Measurements from ENCODE around the gene FHOD3. TPM values are rescaled to one million over a fixed set of nuclear protein-coding genes. Genes with fewer than 3 reads are reported as not detected.

Gene FHOD3
- total RNA-seq, 1 experiment from 2014 or later = 22.7 TPM

GRCh38 chr18:36374262-36374661 is 76.7 kb downstream of the FHOD3 start:
- no TSS peak for BruUV-seq (replicated peaks)
- ChIA-PET CTCF (no interaction called here), POLR2A (no interaction called here)
- ATAC-seq (no peak), DNase-seq (ENCODE audit: low read depth, low spot score) (no peak)
- Histone ChIP-seq H3K9me3 (ENCODE audit: control insufficient read depth, insufficient read depth, low read depth, low read length) (no peaks in the 10 kb centered on the region), H3K36me3 (ENCODE audit: control insufficient read depth, insufficient read depth, low read length) (no peaks in the 10 kb centered on the region), H3K4me3 (ENCODE audit: low read depth in 2 of 2, low read length in 2 of 2) (no peak overlapping the region), H3K4me1 (ENCODE audit: control insufficient read depth, insufficient read depth, low read length) (no peaks in the 10 kb centered on the region), H3K27ac (ENCODE audit: low read length) (no peak overlapping the region), H3K27me3 (ENCODE audit: control insufficient read depth, insufficient read depth, low read length) (no peaks in the 10 kb centered on the region)
- TF ChIP-seq CTCF (IDR thresholded peaks at IDR 0.05) (no peak), POLR2AphosphoS5 (IDR thresholded peaks at IDR 0.05; ENCODE audit: low read depth, low read length) (no peak)
- in situ Hi-C loops (cut with HindIII; ENCODE audit: low pct_unique_long_range_greater_than_20kb, low sequenced_read_pairs) = no loop called here
- intact Hi-C loops (cut with micrococcal nuclease; ENCODE audit: unreplicated experiment) = no loop called here

GRCh38 chr18:36375118-36375517 is 77.6 kb downstream of the FHOD3 start:
- Histone ChIP-seq H3K4me3 (ENCODE audit: low read depth in 2 of 2, low read length in 2 of 2) (no peak overlapping the region), H3K27ac (ENCODE audit: low read length) (no peak overlapping the region), H3K4me1 (ENCODE audit: control insufficient read depth, insufficient read depth, low read length) (no peaks in the 10 kb centered on the region), H3K36me3 (ENCODE audit: control insufficient read depth, insufficient read depth, low read length) (no peaks in the 10 kb centered on the region), H3K27me3 (ENCODE audit: control insufficient read depth, insufficient read depth, low read length) (no peaks in the 10 kb centered on the region), H3K9me3 (ENCODE audit: control insufficient read depth, insufficient read depth, low read depth, low read length) (no peaks in the 10 kb centered on the region)
- POLR2A ChIA-PET = no interaction called here
- in situ Hi-C loops (cut with HindIII; ENCODE audit: low pct_unique_long_range_greater_than_20kb, low sequenced_read_pairs) = no loop called here
- no TSS peak for BruUV-seq (replicated peaks)
- no peak for ATAC-seq
- no peak for DNase-seq (ENCODE audit: low read depth, low spot score)
- CTCF ChIA-PET = no interaction called here
- intact Hi-C loops (cut with micrococcal nuclease; ENCODE audit: unreplicated experiment) = no loop called here
- TF ChIP-seq CTCF (IDR thresholded peaks at IDR 0.05) (no peak), REST (IDR thresholded peaks at IDR 0.05; ENCODE audit: insufficient read depth in 1 of 2, low read depth in 2 of 2, low read length in 1 of 2) (no peak)

GRCh38 chr18:36376361-36376760 is 78.8 kb downstream of the FHOD3 start:
- Histone ChIP-seq H3K36me3 (ENCODE audit: control insufficient read depth, insufficient read depth, low read length) (no peaks in the 10 kb centered on the region), H3K9me3 (ENCODE audit: control insufficient read depth, insufficient read depth, low read depth, low read length) (no peaks in the 10 kb centered on the region), H3K4me3 (ENCODE audit: low read depth in 2 of 2, low read length in 2 of 2) (no peak overlapping the region), H3K27me3 (ENCODE audit: control insufficient read depth, insufficient read depth, low read length) (no peaks in the 10 kb centered on the region), H3K27ac (ENCODE audit: low read length) (no peak overlapping the region), H3K4me1 (ENCODE audit: control insufficient read depth, insufficient read depth, low read length) (no peaks in the 10 kb centered on the region)
- TSS peak; percentile 16 for BruUV-seq (replicated peaks)
- no peak for ATAC-seq
- intact Hi-C loops (cut with micrococcal nuclease; ENCODE audit: unreplicated experiment) (no loop called here), in situ Hi-C loops (cut with HindIII; ENCODE audit: low pct_unique_long_range_greater_than_20kb, low sequenced_read_pairs) (no loop called here)
- TF ChIP-seq POLR2AphosphoS5 (IDR thresholded peaks at IDR 0.05; ENCODE audit: low read depth, low read length) (no peak), CTCF (IDR thresholded peaks at IDR 0.05) (no peak), TCF7L2 (IDR thresholded peaks at IDR 0.05; ENCODE audit: low read depth, low read length) (no peak), REST (IDR thresholded peaks at IDR 0.05; ENCODE audit: insufficient read depth in 1 of 2, low read depth in 2 of 2, low read length in 1 of 2) (no peak), SIN3A (IDR thresholded peaks at IDR 0.05; ENCODE audit: borderline replicate concordance, insufficient read depth, low read depth, low read length) (no peak)
- no peak for DNase-seq (ENCODE audit: low read depth, low spot score)
- ChIA-PET CTCF (no interaction called here), POLR2A (no interaction called here)

All from Panc1 (cell line).